Measurements from ENCODE around the gene DCLK3. TPM values are rescaled to one million over a fixed set of nuclear protein-coding genes. Genes with fewer than 3 reads are reported as not detected.

Gene DCLK3
- total RNA-seq, 1 experiment from 2014 or later, result 1.4 TPM

- H3K27me3 Mint-ChIP-seq (ENCODE audit: low read depth), result no peaks in the 10 kb centered on the region
Measured at GRCh38 chr3:36796161-36796560, 31.8 kb upstream of the DCLK3 start.

More at GRCh38 chr3:36796161-36796560, 31.8 kb upstream of the DCLK3 start:
- Histone ChIP-seq H2BK12ac (ENCODE audit: insufficient read length, low read depth, low read length) (no peak overlapping the region), H3K23ac (ENCODE audit: insufficient read length, low read depth, low read length) (no peak overlapping the region), H3T11ph (ENCODE audit: low read length) (no peak overlapping the region), H4K20me1 (ENCODE audit: control insufficient read depth, insufficient read depth, insufficient read length) (no peaks in the 10 kb centered on the region), H4K91ac (ENCODE audit: insufficient read length, low read depth, low read length) (no peak overlapping the region), H2BK20ac (ENCODE audit: low read depth, low read length, poor library complexity, severe bottlenecking) (no peak overlapping the region), H3K79me2 (ENCODE audit: insufficient read depth, low read length) (no peaks in the 10 kb centered on the region), H3K18ac (ENCODE audit: insufficient read length, low read depth, low read length) (no peak overlapping the region), H2AFZ (ENCODE audit: low read length) (no peak overlapping the region), H3K9ac (ENCODE audit: extremely low read depth, insufficient read length, low read length) (no peak overlapping the region), H3K27ac (ENCODE audit: insufficient read length, low read depth, low read length) (no peak overlapping the region), H3K4me2 (ENCODE audit: insufficient read depth, insufficient read length, low read length) (no peak overlapping the region), H4K5ac (ENCODE audit: insufficient read length, low read depth, low read length) (no peak overlapping the region), H3K23me2 (ENCODE audit: insufficient read length, low read depth, low read length, poor library complexity, severe bottlenecking) (no peaks in the 10 kb centered on the region), H3K27me3 (ENCODE audit: insufficient read depth, low read length) (no peaks in the 10 kb centered on the region), H2BK120ac (ENCODE audit: low read depth, low read length, poor library complexity, severe bottlenecking) (no peak overlapping the region), H3K4ac (ENCODE audit: low read depth, low read length) (no peak overlapping the region), H2BK15ac (ENCODE audit: low read depth, low read length) (no peak overlapping the region), H3K56ac (ENCODE audit: insufficient read length, low read depth, low read length) (no peak overlapping the region), H2AK5ac (ENCODE audit: insufficient read length, low read length) (no peak overlapping the region), H3K79me1 (ENCODE audit: insufficient read depth, low read depth, low read length, poor library complexity, severe bottlenecking) (no peaks in the 10 kb centered on the region), H3K4me1 (ENCODE audit: insufficient read depth, low read length) (no peaks in the 10 kb centered on the region; the same call in 1 of the 2 replicates), H3K14ac (ENCODE audit: insufficient read depth, low read length) (no peak overlapping the region), H2BK5ac (ENCODE audit: insufficient read length, low read length) (no peak overlapping the region), H3K9me3 (ENCODE audit: control insufficient read depth, low read depth, low read length) (no peaks in the 10 kb centered on the region), H4K8ac (replicated peaks; ENCODE audit: insufficient read length, low read depth, low read length) (no peak overlapping the region)
- no peak for DNase-seq
- no peak overlapping the region for H3K4me3 Mint-ChIP-seq
- no peaks in the 10 kb centered on the region for H3K36me3 Mint-ChIP-seq (ENCODE audit: insufficient read depth in 1 of 3, low read depth in 3 of 3)
- TF ChIP-seq CTCF (conservative IDR thresholded peaks at IDR 0.05), result no peak
- peaks cover 12 to 17% of the 10 kb centered on the region in 2 experiments for H3K4me1 Mint-ChIP-seq
- no CpG with 5 or more reads among the region's 2 CpGs for WGBS (ENCODE audit: extremely low coverage, insufficient read length, low lambda C conversion rate)
- H3K27ac Mint-ChIP-seq, result no peak overlapping the region
- H3K9me3 Mint-ChIP-seq, result peaks cover 0 to 3% of the 10 kb centered on the region in 2 experiments; a peak in 2 of 5 replicates

Measured in H9 (cell line).